ENCODE measurements around the gene COL6A3. TPM values are rescaled to one million over a fixed set of nuclear protein-coding genes. Genes with fewer than 3 reads are reported as not detected.

COL6A3 gene
- total RNA-seq, 4 donors from 2014 or later = 68.1 to 261 (median 75.6) TPM

DNA sequence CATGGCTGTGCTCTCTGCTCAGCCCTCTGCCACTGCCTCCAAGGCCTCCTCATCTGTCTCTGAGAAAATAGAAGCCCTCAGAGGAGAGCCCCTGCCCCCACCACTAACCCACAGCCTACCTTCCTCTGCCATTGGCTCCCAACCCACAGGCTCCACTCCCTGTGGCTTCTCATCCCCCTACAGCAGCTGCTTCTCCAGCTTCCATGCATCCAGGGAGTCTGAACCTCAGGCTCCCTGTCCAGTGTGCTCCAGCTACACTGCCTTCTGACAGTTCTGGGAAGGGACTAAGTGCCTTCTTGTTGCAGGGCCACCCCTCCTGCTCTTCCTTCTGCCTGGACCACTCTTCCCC, 29.3 kb downstream of the COL6A3 start:
- no peaks in the 10 kb centered on the region for H3K9me3 ChIP-seq
- H3K36me3 ChIP-seq = no peaks in the 10 kb centered on the region
- TF ChIP-seq POLR2A (IDR thresholded peaks at IDR 0.05) (no peak), POLR2AphosphoS5 (IDR thresholded peaks at IDR 0.05) (no peak), EP300 (IDR thresholded peaks at IDR 0.05; ENCODE audit: low read depth) (no peak)
- TF ChIP-seq, protein P1, sequence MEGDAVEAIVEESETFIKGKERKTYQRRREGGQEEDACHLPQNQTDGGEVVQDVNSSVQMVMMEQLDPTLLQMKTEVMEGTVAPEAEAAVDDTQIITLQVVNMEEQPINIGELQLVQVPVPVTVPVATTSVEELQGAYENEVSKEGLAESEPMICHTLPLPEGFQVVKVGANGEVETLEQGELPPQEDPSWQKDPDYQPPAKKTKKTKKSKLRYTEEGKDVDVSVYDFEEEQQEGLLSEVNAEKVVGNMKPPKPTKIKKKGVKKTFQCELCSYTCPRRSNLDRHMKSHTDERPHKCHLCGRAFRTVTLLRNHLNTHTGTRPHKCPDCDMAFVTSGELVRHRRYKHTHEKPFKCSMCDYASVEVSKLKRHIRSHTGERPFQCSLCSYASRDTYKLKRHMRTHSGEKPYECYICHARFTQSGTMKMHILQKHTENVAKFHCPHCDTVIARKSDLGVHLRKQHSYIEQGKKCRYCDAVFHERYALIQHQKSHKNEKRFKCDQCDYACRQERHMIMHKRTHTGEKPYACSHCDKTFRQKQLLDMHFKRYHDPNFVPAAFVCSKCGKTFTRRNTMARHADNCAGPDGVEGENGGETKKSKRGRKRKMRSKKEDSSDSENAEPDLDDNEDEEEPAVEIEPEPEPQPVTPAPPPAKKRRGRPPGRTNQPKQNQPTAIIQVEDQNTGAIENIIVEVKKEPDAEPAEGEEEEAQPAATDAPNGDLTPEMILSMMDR (IDR thresholded peaks at IDR 0.05) = no peak
- H3K4me1 ChIP-seq = peaks cover 0 to 4% (median under 1%) of the 10 kb centered on the region in 4 donors
- peak overlapping the region in 3 of 4 donors; percentile 4 to 51 (median 44) for H3K27ac ChIP-seq
- H3K27me3 ChIP-seq = no peaks in the 10 kb centered on the region
- H3K4me3 ChIP-seq = no peak overlapping the region
- no peak for DNase-seq
- intact Hi-C loops (cut with DNase I; ENCODE audit: low total_unique reads) (no loop called here), in situ Hi-C loops (cut with MboI; ENCODE audit: low pct_ligation_motif_present in 1 of 4, low pct_unique_long_range_greater_than_20kb in 1 of 4, low sequenced_read_pairs in 3 of 4) (no loop called here)

GRCh38 chr2:237383991-237384671, 29.8 kb downstream of the COL6A3 start:
- H3K27ac ChIP-seq = peak overlapping the region in 3 of 4 donors; percentile 4 to 54 (median 44)
- no peak overlapping the region for H3K4me3 ChIP-seq
- no peak for DNase-seq
- 73 to 83% methylated on average over 2 to 6 of the region's 6 CpGs for WGBS, 2 donors (ENCODE audit: low coverage in 1 of 2)
- H3K4me1 ChIP-seq = peaks cover 0 to 4% (median 0%) of the 10 kb centered on the region in 4 donors
- in situ Hi-C loops (cut with MboI; ENCODE audit: low pct_ligation_motif_present in 1 of 4, low pct_unique_long_range_greater_than_20kb in 1 of 4, low sequenced_read_pairs in 3 of 4) (no loop called here), intact Hi-C loops (cut with DNase I; ENCODE audit: low total_unique reads) (no loop called here)
- TF ChIP-seq, protein P1 (IDR thresholded peaks at IDR 0.05) = no peak
- TF ChIP-seq POLR2AphosphoS5 (IDR thresholded peaks at IDR 0.05) (no peak), EP300 (IDR thresholded peaks at IDR 0.05; ENCODE audit: low read depth) (no peak), POLR2A (IDR thresholded peaks at IDR 0.05) (no peak)
- H3K27me3 ChIP-seq = no peaks in the 10 kb centered on the region
- H3K9me3 ChIP-seq = no peaks in the 10 kb centered on the region
- no peaks in the 10 kb centered on the region for H3K36me3 ChIP-seq

DNA sequence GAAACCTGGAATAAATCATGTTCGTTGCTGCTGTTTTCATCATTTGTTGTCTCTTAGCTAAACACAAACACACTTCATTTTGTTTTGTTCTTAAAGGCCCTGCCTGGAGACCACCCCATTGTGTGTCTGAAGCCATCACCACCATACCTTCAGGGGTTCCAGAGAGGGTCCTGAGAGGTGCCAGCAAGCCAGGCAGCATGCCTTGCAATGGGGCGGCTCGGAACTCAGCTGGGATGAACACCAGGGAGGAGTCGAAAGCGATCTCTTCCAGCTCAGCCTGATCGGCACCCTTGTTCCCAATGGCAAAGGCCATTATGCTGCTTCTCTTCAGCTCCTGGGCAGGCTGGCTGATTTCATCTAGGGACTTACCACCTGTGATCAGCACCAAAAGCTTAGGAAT, 33.2 kb downstream of the COL6A3 start:
- Histone ChIP-seq H3K27me3 (no peaks in the 10 kb centered on the region), H3K4me3 (no peak overlapping the region), H3K27ac (peak overlapping the region in 2 of 4 donors; percentile 15 to 54), H3K36me3 (no peaks in the 10 kb centered on the region), H3K9me3 (no peaks in the 10 kb centered on the region), H3K4me1 (peaks cover 0 to 4% (median 0%) of the 10 kb centered on the region in 4 donors)
- 57 to 84% methylated on average over 1 to 6 of the region's 6 CpGs for WGBS, 2 donors (ENCODE audit: low coverage in 1 of 2)
- DNase-seq = no peak
- intact Hi-C loops (cut with DNase I; ENCODE audit: low total_unique reads) (no loop called here), in situ Hi-C loops (cut with MboI; ENCODE audit: low pct_ligation_motif_present in 1 of 4, low pct_unique_long_range_greater_than_20kb in 1 of 4, low sequenced_read_pairs in 3 of 4) (no loop called here)
- TF ChIP-seq EP300 (IDR thresholded peaks at IDR 0.05; ENCODE audit: low read depth) (no peak), POLR2AphosphoS5 (IDR thresholded peaks at IDR 0.05) (no peak), POLR2A (IDR thresholded peaks at IDR 0.05) (no peak)
- TF ChIP-seq, protein P1 (IDR thresholded peaks at IDR 0.05) = no peak

GRCh38 chr2:237379636-237380035, 34.3 kb downstream of the COL6A3 start:
- H3K4me1 ChIP-seq = peaks cover 0 to 2% (median 0%) of the 10 kb centered on the region in 4 donors
- WGBS, 2 donors (ENCODE audit: low coverage in 1 of 2) = 38 to 53% methylated on average over 2 to 3 of the region's 3 CpGs
- in situ Hi-C loops (cut with MboI; ENCODE audit: low pct_ligation_motif_present in 1 of 4, low pct_unique_long_range_greater_than_20kb in 1 of 4, low sequenced_read_pairs in 3 of 4) = no loop called here
- H3K27ac ChIP-seq = peak overlapping the region; percentile 30 to 63 (median 56)
- TF ChIP-seq POLR2A (IDR thresholded peaks at IDR 0.05) (no peak), EP300 (IDR thresholded peaks at IDR 0.05; ENCODE audit: low read depth) (no peak), POLR2AphosphoS5 (IDR thresholded peaks at IDR 0.05) (no peak)
- TF ChIP-seq, protein P1 (IDR thresholded peaks at IDR 0.05) = no peak
- no peak for DNase-seq
- no peaks in the 10 kb centered on the region for H3K36me3 ChIP-seq
- intact Hi-C loops (cut with DNase I; ENCODE audit: low total_unique reads) = loop anchor here (5.0 kb wide), 1 partner anchor 62 kb away; no protein-coding TSS in a partner anchor
- no peak overlapping the region for H3K4me3 ChIP-seq
- H3K9me3 ChIP-seq = no peaks in the 10 kb centered on the region
- H3K27me3 ChIP-seq = no peaks in the 10 kb centered on the region
